Erythroblast (primary cell): ENCODE results near the gene PDGFA.

ENCODE experiments used
- GATA1 ChIP-seq: IDR thresholded peaks from 2 replicates; pipeline ENCODE4 v1.6.1; 2011; ENCODE audit warnings: low read depth, mild to moderate bottlenecking, control low read depth, low read length, moderate library complexity
- POLR2A ChIP-seq: IDR thresholded peaks from 2 replicates; pipeline ENCODE4 v1.6.1; 2011; ENCODE audit warnings: mild to moderate bottlenecking, low read length

- TF ChIP-seq POLR2A (no peak), GATA1 (no peak)
Measured at GRCh38 chr7:508461-509170, 11.0 kb downstream of the PDGFA start.
